Large intestine (tissue), 3 donors: ENCODE results near the gene CLEC16A. TPM values are rescaled to one million over a fixed set of nuclear protein-coding genes. Genes with fewer than 3 reads are reported as not detected.

Experiments
- DNase-seq, 2 donors: peaks; one replicate each; pipeline versions ENCODE4 v3.0.0 to v3.0.0-alpha.2; 2013
- H3K27ac ChIP-seq: one replicate; pipeline ENCODE4 v1.5.1; 2013; ENCODE audit warnings: low read length
- H3K27me3 ChIP-seq: 2 replicates; pipeline ENCODE4 v1.6.1; 2013; ENCODE audit warnings: low read length; ENCODE audit not compliant: control insufficient read depth, insufficient read depth
- H3K36me3 ChIP-seq: 2 replicates; pipeline ENCODE4 v1.6.1; 2013; ENCODE audit warnings: low read length; ENCODE audit not compliant: control insufficient read depth, insufficient read depth
- H3K4me1 ChIP-seq: one replicate; pipeline ENCODE4 v1.6.1; 2013; ENCODE audit warnings: low read length; ENCODE audit not compliant: control insufficient read depth, insufficient read depth
- H3K4me3 ChIP-seq: one replicate; pipeline ENCODE4 v1.5.1; 2013; ENCODE audit warnings: low read length
- H3K9me3 ChIP-seq: one replicate; pipeline ENCODE4 v1.6.1; 2013; ENCODE audit warnings: mild to moderate bottlenecking, low read depth, low read length, moderate library complexity; ENCODE audit not compliant: control insufficient read depth
- WGBS: methylation state at CpG from one replicate; pipeline ENCODE4 v1.1.5; 2013; ENCODE audit warnings: low lambda C conversion rate; ENCODE audit not compliant: insufficient coverage; 5-methylcytosine and 5-hydroxymethylcytosine counted together
- polyA plus RNA-seq: library from polyadenylated mRNA; unstranded; fragments of 120-200 nt; gene quantifications from one replicate; pipeline ENCODE4 v1.2.1, GENCODE V29; 2013

Gene CLEC16A
- polyA plus RNA-seq, 1 donor, result 13.2 TPM

DNA sequence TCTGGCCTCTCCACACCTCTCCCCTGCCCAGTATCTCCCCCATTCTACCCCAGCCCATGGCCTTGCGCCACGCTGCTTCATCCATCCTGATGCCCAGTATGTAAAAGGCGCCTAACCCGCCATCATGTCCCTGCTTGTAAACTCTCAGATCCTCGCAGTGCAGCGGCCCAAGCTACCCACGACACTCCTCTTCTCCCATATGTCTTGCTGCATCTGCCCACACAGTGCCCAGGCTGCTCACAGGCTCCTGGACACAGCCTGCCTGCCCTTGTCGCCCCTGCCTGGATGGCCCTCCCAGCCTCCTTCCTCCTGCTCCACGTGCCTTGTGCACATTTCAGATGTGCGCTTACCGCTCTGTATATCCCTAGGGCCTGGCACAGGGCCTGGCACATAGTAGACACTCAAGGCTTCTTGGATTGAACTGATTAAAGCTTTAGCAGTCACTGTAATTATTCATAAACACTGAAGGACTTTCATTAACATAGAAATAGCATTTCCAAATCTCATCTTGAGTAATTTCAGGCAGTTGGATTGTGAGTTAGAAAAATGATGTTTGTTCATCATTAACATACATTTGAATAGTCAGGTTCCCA lies 129.1 kb downstream of the CLEC16A start:
- H3K27ac ChIP-seq, result no peak overlapping the region
- H3K4me3 ChIP-seq, result no peak overlapping the region
- no peak for DNase-seq
- WGBS, result no CpG with 5 or more reads among the region's 11 CpGs
- peaks cover 7% of the 10 kb centered on the region for H3K4me1 ChIP-seq
- H3K27me3 ChIP-seq, result no peaks in the 10 kb centered on the region
- no peaks in the 10 kb centered on the region for H3K9me3 ChIP-seq
- H3K36me3 ChIP-seq, result peaks cover 7% of the 10 kb centered on the region

DNA sequence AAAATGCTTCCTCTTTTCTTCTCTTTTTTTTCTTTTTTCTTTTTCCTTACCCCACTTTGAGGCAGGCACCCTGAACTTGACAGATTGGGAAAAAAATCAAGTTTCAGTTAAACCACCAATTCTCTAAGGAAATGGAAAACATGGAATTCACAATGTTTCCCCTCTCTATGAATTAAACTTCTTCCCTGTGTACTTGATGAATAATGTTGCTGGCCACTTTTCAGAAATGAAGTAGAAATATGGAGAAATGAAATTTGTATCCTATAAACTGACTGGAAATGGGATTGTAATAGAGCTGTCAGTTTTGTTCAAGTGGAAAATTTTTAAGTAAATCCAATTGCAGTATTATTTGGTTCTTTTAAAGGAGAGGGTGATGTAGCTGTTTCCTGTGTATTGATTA lies 129.8 kb downstream of the CLEC16A start:
- no peak overlapping the region for H3K4me3 ChIP-seq
- no peak for DNase-seq

DNA sequence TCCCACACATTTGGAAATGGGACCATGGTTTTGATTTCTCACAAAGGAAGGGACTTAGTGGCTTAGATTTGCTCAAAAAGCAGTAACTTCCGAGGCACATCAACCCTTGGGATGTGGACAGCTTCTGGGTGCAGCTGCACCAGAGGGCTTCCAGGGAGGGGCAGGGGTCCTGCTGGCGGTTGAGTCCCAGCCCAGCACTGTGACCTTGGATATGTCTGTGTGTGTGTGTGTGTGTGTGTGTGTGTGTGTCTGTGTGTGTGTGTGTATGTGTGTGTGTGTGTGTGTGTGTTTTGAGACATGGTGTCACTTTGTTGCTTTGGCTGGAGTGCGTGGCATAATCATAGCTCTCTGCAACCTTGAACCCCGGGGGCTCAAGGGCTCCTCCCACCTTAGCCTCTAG lies 130.8 kb downstream of the CLEC16A start:
- H3K9me3 ChIP-seq, result no peaks in the 10 kb centered on the region
- WGBS, result no CpG with 5 or more reads among the region's 4 CpGs
- peaks cover 3% of the 10 kb centered on the region for H3K36me3 ChIP-seq

More for the DNA sequence above, 129.8 kb downstream of the CLEC16A start:
- H3K4me1 ChIP-seq, result peaks cover 13% of the 10 kb centered on the region
- H3K36me3 ChIP-seq, result peaks cover 6% of the 10 kb centered on the region
- H3K27ac ChIP-seq, result no peak overlapping the region
- H3K27me3 ChIP-seq, result no peaks in the 10 kb centered on the region
- H3K9me3 ChIP-seq, result no peaks in the 10 kb centered on the region

DNA sequence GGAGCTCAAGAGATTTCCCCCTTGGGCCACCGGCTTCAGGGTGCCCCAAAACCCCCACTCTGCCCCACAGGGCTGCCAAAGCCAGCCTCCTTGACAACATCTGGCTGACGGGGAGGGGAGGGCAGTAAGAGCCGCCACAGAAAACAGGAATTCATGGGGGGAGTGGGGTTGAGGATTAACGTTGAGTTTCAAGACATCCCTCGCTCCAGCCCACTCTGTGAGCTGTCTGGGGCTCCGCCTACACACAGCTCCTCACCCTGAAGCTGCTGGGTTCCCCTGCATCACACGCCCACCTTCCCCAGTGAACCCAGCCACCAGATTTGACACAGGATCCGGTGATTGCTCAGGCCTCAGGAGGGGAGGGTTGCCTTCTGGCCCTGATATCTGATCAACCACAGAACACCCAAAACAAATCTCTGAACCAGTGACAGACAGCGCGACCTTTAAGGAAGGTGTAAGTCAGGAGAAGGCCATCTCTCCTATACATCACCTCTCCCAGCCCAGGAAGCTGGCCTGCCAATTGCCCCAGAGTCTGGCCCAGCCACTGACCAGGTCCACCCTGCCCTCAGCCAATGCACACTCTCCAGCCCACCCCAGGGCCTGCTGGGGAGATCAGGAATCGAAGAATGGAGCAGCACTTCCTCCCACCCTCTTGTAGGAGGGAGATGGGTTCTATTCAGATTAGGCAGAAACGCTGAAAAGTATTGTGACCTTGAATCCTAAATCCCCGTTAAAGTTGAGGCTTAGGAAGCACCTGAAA lies 132.1 kb downstream of the CLEC16A start:
- no peak overlapping the region for H3K4me3 ChIP-seq
- DNase-seq, result no peak
- no peaks in the 10 kb centered on the region for H3K9me3 ChIP-seq
- no peaks in the 10 kb centered on the region for H3K27me3 ChIP-seq
- H3K36me3 ChIP-seq, result peaks cover 3% of the 10 kb centered on the region
- WGBS, result no CpG with 5 or more reads among the region's 13 CpGs
- H3K4me1 ChIP-seq, result peaks cover 25% of the 10 kb centered on the region
- H3K27ac ChIP-seq, result no peak overlapping the region

More for the DNA sequence above, 130.8 kb downstream of the CLEC16A start:
- Histone ChIP-seq H3K27me3 (no peaks in the 10 kb centered on the region), H3K4me3 (no peak overlapping the region), H3K27ac (no peak overlapping the region), H3K4me1 (peaks cover 21% of the 10 kb centered on the region)
- no peak for DNase-seq

DNA sequence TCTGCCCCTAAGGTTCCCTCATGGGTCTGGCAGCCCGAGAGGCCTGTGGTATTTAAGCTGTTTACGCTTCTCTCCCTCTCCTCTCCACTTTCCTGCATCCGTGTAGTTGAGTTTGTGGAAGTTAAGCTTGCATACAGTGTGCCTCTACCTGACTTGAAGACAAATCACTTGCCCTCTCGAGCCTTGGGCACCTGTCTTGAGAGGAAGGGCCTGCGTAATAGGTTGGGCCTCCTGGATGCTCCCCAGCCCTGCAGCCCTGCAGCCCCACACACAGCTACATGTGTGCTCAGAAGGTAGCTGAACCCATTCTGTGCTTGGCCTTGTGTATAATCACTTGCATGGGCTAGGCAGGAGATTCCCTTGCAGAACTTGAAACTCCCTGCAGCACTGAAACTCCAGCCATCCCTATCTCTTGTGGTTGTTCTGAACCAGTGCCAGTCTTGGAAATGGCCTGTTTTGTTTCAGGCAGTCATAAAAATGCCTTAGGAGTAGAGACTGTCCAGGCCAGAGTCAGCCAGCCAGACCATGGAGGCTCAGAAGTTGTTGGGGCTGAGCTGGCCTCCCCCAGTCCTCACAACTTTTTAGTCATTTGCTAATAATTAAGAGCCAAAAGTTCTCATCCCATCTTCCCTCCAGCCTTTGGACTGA lies 134.6 kb downstream of the CLEC16A start:
- peak in 1 of 2 donors; percentile 40 for DNase-seq
- no peak overlapping the region for H3K4me3 ChIP-seq
- H3K9me3 ChIP-seq, result no peaks in the 10 kb centered on the region
- peaks cover 9% of the 10 kb centered on the region for H3K36me3 ChIP-seq
- H3K27me3 ChIP-seq, result no peaks in the 10 kb centered on the region
- H3K4me1 ChIP-seq, result peaks cover 25% of the 10 kb centered on the region
- WGBS, result no CpG with 5 or more reads among the region's 5 CpGs
- no peak overlapping the region for H3K27ac ChIP-seq

DNA sequence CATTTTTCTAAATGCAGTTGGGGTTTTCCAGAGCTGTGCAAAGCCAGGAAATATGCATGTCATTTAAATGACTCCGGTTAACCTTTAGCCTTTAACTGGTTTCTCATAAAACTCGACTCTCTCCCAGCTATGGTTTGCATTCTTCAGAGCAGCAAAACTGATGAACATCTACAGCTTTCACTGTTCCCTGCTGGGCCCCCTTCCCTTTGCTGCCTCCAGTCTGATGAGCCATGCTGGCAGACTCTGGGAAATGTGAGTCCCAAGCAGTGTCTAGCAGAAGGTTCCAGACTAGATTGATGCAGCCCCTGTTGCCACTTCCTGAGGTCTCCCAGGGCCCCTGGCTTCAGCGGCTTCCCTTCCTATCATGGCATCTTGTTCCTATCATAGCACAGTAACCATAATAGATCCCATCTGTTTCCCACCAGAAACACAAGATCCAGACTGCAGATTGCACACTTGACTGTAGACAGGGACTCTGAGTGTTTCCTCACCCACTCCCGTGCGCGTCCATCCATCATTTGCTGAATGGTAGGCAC lies 135.4 kb downstream of the CLEC16A start:
- no peaks in the 10 kb centered on the region for H3K27me3 ChIP-seq
- peak in 1 of 2 donors; percentile 65 for DNase-seq
- H3K4me3 ChIP-seq, result no peak overlapping the region
- H3K4me1 ChIP-seq, result peaks cover 25% of the 10 kb centered on the region
- no peak overlapping the region for H3K27ac ChIP-seq
- peaks cover 9% of the 10 kb centered on the region for H3K36me3 ChIP-seq
- no peaks in the 10 kb centered on the region for H3K9me3 ChIP-seq
- WGBS, result no CpG with 5 or more reads among the region's 6 CpGs

DNA sequence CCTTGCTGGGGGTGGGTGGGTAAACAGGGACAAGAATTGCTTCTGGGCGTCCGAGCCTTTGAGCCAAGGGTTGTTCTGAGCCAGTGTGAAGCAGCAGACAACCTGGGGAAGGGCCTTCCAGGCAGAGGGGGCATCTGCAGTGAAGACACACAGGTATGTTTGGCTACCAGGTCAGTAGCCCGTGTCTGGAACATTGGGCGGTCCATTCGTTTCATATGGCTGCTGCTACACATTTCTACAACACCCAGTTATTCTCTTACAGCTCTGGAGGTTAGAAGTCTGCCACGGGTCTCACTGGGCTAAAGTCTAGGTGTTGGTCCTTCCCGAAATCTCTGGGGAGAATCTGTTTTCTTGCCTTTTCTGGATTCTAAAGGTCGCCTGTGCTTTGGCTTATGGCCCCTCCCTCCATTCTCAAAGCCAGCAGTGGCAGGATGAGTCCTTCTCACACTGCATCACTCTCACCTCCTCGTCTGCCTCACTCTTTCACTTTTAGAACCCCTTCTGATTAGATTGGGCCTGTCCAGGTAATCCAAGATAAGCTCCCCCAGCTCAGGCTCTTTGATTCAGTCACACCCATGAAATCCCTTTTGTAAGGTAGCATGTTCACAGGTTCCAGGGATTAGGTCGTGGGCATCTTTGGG lies 136.1 kb downstream of the CLEC16A start:
- Histone ChIP-seq H3K4me1 (peaks cover 25% of the 10 kb centered on the region), H3K27me3 (no peaks in the 10 kb centered on the region), H3K36me3 (peaks cover 9% of the 10 kb centered on the region), H3K4me3 (no peak overlapping the region), H3K27ac (no peak overlapping the region), H3K9me3 (no peaks in the 10 kb centered on the region)
- no peak for DNase-seq
- no CpG with 5 or more reads among the region's 10 CpGs for WGBS

DNA sequence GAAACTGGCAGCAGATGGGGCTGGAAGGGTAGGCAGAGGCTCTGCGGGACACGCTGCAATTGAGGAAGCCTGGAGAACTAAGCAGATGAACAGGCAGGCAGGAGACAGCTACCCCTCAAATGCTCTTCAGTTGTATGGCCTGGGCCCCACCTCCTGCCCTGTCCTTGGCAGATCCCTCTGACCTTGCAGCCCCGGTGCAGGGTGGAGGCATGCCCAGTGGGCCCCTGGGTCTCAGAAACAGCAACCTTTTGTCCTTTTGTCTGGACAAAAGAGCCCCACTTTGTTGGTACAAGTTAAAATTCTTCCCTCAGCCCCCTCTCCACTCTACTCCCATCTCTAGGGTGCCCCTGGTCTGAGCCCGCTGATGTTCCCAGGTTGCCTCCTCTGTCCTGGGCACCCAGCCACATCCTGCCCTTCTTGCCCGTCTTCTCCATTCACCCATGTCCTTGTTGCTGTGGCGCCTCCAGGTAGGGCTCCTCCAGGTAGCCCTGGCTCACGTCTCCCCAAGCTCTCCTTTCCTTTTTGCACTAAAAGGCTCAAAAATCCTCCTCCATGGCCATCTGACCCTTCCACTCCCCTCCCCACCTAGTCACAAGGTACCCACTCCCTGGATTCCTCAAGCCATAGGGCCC lies 136.8 kb downstream of the CLEC16A start:
- H3K36me3 ChIP-seq, result peaks cover 9% of the 10 kb centered on the region
- H3K4me1 ChIP-seq, result peaks cover 25% of the 10 kb centered on the region
- no peaks in the 10 kb centered on the region for H3K9me3 ChIP-seq
- no peak overlapping the region for H3K27ac ChIP-seq
- no peak for DNase-seq
- whole genome bisulfite sequencing, result no CpG with 5 or more reads among the region's 7 CpGs
- H3K27me3 ChIP-seq, result no peaks in the 10 kb centered on the region
- H3K4me3 ChIP-seq, result no peak overlapping the region

DNA sequence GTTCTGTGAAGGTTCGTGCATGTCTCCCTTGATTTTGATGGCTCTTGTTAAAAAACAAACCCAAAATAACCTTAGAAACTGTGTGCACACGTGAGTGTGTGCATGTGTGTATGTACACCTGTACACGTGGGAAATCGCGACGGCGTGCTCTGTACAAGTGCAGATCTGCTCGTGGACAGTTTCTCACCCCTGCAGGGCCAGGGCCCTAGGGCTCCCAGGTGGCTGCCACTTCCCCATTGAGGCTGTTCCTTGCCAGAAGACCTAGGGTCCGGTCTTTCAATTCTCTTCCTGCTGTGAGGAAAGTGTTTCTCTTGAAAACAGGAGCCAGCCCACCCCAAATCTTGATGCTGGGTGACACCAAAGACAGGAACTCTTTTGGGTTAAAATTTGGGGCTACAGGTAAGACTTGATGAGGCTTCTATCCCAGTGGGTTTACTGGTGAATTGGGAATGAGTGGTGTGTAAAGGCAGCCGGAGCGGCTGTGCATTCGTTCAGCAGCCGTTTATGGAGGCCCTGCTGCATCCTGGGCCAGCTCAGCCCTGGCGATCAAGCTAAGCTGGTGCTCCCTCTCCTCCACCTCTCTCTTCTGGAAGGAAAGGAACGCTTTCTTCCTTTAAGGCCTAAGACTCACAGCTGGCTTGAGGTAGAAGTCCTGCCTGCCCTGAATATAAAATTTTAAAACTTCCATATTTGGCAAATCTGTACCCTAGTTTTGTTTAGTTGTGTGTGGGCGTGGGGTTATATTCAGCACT lies 137.9 kb downstream of the CLEC16A start:
- WGBS, result 95% methylated on average over 3 of the region's 16 CpGs
- H3K4me3 ChIP-seq, result no peak overlapping the region
- H3K27ac ChIP-seq, result no peak overlapping the region
- H3K27me3 ChIP-seq, result no peaks in the 10 kb centered on the region
- H3K9me3 ChIP-seq, result no peaks in the 10 kb centered on the region
- peaks cover 9% of the 10 kb centered on the region for H3K36me3 ChIP-seq
- no peak for DNase-seq
- peaks cover 25% of the 10 kb centered on the region for H3K4me1 ChIP-seq
